Amniotic epithelial cell (primary cell): ENCODE results near the gene THADA.

Source experiments
- DNase-seq: peaks from one replicate; pipeline ENCODE4 v3.0.0-alpha.2; 2010; ENCODE audit warnings: low read depth

Gene THADA

DNA sequence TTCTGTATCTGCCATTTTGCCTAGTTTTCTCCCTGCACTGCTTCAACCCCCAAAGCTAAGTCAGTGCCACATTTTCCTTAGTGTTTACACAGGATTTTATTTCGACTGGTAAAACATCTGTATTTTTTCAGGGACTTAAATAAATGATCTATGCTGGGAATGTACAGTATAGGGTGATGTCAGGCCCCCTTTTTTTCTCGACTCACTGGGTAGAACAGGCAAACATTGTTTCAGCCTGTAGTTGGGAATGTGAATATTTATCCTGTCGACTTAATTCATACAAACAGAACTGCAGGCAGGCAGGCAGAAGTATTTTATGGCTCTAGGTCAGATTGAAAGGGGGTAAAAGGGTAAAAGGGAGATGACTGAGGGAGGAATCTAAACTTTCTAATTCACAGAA lies 245.9 kb downstream of the THADA start:
- no peak for DNase-seq

DNA sequence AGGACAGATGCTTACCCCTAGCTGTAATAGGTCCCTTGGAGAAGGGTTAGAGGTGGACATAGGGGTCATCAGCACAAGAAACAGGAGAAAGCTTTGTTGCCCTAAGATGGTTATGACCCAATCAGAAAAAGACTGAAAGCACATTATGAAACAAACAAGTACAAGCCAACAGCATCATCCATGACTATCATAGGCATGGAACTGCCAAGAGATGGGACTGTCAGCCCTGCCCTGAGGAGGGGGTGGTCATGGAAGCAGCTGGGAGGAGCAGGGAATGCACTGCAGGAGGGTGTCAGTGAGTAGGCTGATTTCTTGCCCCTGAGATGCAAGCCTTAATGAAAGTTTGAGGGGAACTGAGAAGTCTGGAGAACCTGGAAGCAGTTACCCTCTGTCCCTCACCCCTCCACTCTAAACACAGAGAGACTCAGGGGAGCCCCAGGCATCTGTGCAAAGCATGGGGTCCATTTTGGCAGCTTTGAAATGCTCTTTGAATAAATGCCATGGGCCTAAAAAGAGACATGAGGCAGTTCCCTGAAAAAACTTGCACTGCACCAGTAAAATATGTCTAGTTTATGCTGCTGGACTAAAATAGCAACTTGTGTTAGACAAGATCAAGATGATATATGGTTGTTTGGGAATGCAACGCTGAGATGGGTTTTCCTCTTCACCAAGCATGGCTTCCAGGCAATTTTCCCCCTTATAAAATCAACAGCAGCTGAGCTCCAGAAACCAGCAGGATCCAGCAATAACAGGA lies 246.8 kb downstream of the THADA start:
- no peak for DNase-seq

- no peak for DNase-seq
These were observed 248.1 kb downstream of the THADA start for GRCh38 chr2:43347746-43348145.

- DNase-seq = no peak
These were observed 249.0 kb downstream of the THADA start for GRCh38 chr2:43346602-43347567.

GRCh38 chr2:43345872-43346271 lies 250.0 kb downstream of the THADA start:
- no peak for DNase-seq

DNA sequence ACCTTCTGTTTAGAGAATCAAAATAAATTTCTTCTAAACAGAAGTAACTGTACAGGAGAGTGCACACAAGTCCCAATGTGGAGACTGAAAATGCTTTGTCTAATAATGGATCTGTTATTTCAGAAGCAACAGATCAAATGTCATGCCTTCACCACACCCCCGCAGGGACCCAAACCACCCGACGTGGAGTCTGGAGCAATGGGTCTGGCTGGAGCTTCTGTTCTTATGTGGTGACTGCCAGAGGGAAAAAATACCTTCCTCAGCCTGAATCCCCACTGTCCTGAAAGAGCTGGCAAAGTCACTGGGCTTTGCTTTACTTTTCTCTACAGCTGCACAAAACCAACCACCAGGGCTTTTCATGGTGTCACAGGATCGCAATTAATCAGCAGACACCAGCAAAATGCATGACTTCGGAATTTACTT lies 250.4 kb downstream of the THADA start:
- DNase-seq = no peak

DNA sequence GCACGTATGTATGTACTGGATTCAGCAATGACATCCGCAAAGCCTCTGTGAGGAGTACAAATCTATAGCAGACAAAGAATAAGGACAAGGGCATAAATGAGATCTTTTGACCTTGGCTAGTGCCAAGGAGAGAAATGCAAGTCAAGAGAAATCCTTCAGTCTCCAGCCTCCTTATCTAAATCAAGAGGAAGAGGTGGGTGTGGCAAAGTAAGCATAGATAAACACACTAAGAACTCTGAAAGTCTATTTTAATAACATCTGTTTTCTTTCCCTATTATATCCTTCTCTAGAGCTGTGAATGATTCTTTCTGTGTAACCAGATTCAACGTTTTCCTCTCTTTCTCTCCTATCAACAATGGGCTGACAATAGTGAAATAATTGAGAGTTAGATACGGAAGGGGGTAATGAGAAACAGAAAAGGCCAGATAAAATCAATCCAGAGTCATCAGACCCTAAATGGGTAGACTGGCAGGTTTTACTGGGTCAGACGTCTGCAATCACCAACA lies 250.9 kb downstream of the THADA start:
- no peak for DNase-seq

DNA sequence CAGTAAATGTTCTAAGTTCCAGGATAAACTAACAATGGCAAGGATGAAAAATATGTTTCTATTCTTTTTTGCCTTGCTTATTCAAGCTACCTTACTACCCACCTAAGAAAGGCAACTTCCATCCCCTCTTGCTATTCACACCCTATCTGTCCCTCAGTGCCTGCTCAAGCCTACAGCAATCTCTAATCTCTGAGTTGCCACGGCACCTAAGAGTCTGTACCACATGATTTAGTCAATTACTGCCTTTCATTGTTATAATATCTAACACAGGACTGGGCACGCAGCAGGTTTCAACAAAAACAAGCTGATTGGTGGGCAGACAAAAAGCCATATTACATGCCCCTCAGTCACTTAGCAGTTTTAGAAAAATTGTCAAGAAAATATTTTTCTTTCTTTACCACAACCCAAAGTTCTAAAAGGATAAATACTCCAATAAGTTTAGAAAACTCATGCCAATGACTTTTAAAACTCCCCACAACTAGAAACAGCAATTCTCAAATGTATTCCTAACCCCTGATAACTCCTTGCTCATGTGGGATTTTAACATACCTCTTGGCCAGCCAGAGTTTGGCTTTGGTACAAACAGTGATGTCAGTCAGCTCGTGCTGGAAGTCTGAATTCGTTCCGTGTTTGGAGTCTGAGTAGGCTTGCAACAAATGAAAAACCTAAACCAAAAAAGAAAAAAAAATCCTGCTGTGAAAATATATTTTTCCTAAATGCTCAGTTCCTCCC lies 252.1 kb downstream of the THADA start:
- peak; percentile 90 for DNase-seq

DNA sequence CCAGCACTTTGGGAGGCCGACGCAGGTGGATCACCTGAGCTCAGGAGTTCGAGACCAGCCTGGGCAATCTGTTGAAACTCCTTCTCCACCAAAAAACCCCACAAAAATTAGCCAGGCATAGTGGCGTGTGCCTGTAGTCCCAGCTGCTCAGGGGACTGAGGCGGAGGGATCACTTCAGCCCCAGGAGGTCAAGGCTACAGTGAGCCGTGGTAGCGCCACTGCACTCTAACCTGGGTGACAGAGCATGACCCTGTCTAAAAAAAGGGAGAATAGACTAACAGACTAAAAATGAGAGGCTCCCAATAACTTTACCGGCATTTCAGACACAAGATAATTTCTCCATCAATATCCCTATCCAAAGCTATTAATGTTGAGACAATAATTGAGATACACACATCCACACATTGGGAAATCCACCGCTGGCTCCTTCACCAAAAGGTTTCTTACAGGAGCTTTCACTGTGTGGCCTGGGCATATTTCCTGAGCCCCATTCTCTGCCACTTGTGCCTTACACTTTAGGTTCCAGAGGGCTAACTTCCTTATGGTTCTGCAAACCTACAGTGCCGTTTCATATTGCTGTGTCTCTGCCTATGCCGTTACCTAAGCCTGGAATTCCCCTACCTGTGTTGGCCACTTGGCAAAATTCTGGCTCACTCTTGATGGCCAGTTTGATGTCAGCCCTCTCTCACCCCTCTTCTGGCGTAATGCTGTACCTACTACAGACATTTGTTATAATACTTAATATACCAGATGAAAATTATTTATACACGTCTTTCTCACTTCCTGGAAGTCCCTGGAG lies 253.7 kb downstream of the THADA start:
- DNase-seq = no peak

DNA sequence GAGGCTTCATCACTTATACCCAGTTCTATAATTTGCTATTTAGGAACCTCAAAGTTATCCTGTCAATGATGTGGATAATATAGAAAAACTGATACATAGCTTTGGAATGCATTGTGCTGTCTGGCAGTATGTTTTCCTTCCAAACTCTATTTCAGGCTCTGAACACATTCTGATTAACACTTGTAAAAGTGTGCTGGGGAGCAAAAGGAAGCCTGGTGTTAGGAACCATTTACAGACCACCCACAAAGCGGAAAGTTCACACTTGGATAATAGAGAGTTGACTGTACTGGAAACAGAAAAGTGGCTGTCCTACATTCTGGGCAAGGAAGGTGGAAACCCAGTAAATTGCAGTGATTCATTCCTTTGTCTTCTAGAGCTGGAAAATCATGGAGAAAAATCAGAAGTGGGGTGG lies 254.9 kb downstream of the THADA start:
- DNase-seq = peak; percentile 52

GRCh38 chr2:43340066-43340465 lies 255.8 kb downstream of the THADA start:
- peak; percentile 82 for DNase-seq

GRCh38 chr2:43333656-43334144 lies 262.1 kb downstream of the THADA start:
- DNase-seq = peak; percentile 51

DNA sequence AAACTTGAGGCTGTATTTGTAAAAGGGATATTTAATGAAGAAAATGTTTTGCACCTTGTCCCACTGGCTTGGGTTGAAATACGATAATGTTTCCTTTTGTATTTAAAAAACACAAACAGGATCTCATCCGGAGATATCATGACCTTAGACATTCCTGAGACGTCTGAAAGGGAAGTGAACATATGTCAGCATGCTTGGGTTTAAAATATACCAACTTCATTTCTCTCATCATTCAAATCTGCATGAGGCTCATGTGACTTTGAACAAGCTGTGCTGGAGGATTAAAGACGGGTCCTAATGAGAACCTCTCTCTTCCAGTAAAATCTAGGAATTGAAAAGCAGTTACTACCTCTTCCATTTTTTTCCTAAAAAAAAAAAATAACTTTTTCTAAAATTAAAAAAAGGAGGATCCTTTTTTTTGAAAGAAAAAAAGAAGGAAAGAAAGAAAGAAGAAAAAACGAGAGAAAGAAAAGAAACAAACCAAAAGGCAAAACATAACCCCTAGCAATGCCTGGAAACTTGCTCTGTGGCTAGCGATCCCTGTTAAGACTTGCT lies 262.7 kb downstream of the THADA start:
- no peak for DNase-seq

DNA sequence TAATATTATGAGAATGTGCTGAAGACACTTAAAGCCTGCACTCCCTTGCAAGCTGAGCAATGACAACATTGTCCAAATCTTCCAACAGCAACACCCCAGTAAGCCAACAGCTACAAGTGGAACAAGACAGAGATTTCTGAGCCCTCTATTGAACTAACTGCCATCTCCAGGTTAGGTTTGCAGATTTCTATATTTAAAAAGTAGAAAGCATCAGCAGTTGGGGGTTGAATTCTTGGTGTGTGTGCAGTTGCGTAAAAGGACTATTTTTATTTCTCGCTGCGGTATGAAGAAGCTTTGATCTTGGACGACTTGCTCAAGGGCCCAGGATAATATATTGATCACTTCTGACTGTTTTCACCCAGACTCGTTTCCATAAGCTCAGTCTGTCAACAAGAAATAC lies 263.2 kb downstream of the THADA start:
- DNase-seq = no peak

DNA sequence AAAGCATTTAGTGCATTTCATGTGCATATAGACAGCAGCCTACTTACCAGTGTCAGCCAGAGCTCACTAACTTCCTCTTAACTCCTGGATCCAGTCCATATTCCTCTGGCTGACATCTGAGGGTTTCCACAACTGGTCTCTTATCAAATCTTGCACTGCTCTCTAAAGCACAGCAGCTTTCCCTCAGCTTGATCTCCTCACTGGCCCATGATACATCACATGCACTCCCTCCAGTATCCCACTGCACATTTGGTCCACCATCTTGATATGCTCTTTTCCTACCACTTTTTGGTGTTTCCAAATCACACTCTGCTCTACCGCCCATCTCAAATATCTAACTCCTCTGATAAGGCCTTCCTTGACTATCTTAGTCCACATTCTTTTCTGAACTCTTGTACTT lies 264.4 kb downstream of the THADA start:
- DNase-seq = peak; percentile 84

DNA sequence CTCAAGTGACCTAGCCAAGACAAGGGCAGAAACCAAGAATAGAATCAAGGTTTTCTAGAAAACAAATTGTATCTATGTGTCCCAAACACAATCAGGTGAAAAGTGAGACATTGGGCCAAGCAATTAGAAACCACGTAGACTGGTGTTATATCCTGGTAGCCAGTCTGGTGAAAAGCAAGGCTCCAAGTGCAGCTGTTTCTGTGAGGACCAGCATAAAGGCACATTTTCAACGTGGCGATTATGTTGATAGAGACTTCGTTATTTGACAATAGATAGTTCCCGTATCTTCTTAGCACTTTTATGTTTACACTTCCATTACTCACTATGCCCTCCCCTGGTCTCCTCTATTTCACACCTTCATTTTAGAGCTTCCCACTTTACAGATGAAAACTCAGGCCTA lies 266.2 kb downstream of the THADA start:
- no peak for DNase-seq

DNA sequence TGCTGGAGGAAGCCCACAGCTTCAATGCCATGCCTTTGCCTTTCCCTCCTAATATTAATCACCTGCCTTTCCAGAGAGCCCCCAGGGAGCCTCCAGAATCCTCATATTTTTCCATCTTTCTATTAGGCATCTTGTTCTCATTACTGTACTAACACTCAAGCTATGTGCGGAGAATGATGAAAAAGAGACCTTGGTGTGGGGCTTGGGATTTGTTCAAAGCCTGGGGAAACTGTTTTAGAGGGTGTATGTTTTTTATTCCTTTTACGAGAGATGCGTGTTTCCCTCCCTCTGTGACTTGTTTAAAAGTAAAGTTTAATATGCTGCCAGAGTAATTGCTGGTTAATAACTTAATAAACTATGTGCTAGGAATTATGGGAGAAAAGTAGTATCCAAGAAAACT lies 267.0 kb downstream of the THADA start:
- no peak for DNase-seq

- no peak for DNase-seq
These were observed 267.7 kb downstream of the THADA start for GRCh38 chr2:43328133-43328532.

DNA sequence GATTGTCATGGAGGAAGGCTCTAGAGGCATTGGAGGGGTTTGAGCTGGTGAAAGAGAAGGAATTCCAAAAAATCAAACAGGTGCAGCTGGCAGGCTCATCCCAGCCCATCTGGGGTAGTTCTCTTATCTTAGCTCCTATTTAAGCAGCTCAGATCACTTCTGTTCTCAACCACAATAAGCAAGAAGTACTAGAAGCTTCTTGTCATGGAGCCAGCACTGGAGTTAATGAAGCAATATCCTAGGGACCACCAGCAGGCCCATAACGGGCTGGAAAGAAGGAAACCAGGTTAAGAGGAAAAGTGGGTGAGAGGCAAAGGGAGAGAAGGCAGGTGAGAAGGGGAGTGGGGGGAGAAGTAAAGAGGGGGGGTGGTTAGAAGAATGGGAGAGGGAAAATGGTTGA lies 268.7 kb downstream of the THADA start:
- DNase-seq = no peak

GRCh38 chr2:43326101-43326825 lies 269.6 kb downstream of the THADA start:
- DNase-seq = no peak
